Brain pericyte (primary cell): Measurements from ENCODE around the gene POLR3F.
"Not testable (repeated sequence)": the region's sequence is repeated elsewhere in the genome, so short reads cannot be mapped to it uniquely, and the experiment has no call there.

Source experiments
- DNase-seq: peaks from one replicate; pipeline ENCODE4 v3.0.0-alpha.2; 2012; ENCODE audit warnings: low read depth, low spot score

The POLR3F gene, protein sequence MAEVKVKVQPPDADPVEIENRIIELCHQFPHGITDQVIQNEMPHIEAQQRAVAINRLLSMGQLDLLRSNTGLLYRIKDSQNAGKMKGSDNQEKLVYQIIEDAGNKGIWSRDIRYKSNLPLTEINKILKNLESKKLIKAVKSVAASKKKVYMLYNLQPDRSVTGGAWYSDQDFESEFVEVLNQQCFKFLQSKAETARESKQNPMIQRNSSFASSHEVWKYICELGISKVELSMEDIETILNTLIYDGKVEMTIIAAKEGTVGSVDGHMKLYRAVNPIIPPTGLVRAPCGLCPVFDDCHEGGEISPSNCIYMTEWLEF

GRCh38 chr20:18466894-18467730 is at the start of gene POLR3F, which contains the start of gene DZANK1:
TSS of gene POLR3F (plus strand) at chr20:18467390. CDS start at chr20:18467507, 117 bp downstream.
TSS of gene DZANK1 (minus strand) at chr20:18467030. CDS start at chr20:18465358, 1,672 bp downstream.
- DNase-seq = peak; percentile 89

DNA sequence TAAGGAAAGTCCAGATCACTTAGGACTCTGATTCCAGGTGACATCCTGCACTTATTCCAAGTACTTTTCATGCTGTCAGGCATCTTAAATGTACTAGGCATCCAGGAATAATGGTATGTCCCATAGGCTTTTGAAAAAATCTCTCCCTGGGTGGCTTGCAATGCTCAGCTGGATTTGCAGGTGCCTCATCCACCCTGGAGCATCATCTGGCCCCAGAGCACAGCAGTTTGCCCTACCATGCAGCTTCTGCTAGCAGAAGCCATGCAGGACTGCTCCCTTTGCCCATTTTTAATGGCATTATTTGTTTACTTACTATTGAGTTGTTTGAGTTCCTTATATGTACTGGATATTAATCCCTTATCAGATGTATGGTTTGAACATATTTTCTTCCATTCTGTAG is 45.6 kb upstream of the POLR3F start:
- DNase-seq = no peak

DNA sequence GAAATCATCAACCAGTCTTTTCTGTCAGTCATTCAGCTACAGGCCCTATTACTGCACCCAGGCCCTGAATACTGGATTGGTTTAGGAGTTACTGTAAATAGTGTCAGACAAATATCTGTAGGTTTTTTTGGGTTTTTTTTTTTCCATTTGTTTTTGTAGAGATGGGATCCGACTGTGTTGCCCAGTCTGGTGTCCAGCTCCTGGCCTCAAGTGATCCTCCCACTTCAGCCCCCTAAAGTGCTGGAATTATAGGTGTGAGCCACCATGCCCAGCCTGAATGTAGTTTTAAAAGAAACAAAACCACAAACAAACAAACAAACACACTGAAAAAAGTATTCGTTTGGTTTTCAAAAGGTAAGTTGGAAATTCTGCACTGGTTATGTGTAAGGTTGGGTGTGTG is 40.0 kb upstream of the POLR3F start:
- DNase-seq = no peak

DNA sequence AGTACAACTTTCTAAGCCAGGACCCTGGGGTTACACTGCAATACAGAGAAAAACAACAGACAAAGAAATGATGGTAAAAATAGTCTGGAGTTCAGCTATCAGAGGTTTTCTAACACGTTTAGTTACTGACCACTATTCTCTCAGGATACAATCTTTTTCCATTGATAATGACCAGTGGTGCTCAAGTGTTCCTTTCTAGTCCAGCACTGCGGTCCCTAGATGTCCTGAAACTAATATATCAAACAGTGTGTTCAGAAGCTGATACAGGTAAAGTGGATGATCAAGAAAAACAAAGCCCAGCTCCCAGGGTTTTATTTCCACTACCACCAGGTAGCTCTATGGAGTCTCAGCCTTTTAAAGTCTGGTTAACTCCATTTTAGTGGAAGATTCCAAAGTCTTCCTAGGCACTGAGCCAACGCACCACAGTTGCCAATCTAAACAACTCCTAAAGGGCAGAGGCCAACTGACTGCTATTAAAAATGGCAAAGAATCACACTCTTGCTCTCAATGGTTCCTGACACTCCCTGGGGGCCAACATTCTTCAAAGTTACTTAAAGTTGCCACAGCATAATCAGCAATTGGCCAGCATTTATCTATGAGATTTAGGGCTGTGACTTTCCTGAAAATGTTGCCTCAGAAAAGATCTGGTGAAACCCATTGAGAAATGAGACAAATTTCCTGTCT is 38.6 kb upstream of the POLR3F start:
- peak; percentile 24 for DNase-seq

- DNase-seq = no peak
These were observed 36.9 kb upstream of the POLR3F start for GRCh38 chr20:18430172-18430826.

DNA sequence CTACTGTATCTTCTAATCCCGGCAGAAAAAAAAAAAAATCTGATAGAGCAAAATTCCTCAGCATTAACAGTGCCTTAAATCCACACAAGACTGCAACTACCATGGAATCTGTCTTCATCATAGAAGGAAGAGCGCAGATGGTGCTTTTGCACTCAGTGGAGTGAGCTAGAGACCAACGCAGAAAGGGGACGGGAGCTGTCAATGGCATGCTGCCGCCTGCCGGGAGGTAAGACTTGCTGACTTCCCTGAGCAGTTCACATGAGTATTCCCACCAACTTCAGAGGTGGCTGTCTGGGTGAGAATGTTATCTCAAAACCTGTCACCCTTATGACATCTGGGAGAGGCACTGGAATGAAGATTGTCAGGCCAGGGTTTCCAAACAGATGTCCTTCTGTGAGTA is 36.0 kb upstream of the POLR3F start:
- DNase-seq = no peak

GRCh38 chr20:18436847-18437246 is 30.3 kb upstream of the POLR3F start:
- DNase-seq = no peak

DNA sequence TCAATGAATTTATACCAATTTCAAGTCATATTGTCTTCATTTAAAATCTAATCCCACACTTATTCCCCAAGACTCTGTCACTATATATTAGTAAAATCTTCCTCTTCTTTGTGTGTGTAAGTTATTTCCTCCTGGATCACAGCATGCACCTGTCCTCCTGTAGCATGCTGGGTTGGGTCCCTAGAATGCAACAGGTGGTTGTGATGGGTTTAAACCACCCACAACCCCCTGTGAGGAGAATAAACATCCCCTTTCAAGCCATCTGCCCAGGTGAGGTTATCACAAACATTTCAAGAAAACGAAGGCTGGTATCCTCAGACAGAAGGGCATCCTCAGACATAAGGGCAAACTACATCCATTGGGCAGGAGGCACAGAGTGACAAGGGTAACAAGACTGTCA is 26.8 kb upstream of the POLR3F start:
- no peak for DNase-seq

DNA sequence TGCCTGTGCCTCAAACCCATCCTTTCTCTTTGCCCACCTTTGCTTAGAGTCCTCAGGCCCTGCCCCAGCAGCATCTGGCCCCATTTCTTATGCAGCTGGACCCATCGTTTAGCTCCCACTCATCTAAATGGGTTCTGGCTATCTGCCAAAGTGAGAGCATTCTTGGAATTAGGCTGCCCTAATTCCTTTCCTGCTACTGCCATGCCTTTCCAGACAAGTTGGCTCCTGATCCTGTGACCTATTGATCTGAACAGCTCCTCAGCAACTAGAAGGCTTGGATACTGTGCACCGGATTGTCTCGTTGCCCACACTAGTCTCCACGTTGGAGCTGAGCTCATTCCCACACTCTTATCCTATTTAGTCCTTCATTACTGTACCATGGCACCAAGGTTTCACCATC is 23.3 kb upstream of the POLR3F start:
- no peak for DNase-seq

- no peak for DNase-seq
These were observed 10.6 kb upstream of the POLR3F start for GRCh38 chr20:18456600-18456999.

DNA sequence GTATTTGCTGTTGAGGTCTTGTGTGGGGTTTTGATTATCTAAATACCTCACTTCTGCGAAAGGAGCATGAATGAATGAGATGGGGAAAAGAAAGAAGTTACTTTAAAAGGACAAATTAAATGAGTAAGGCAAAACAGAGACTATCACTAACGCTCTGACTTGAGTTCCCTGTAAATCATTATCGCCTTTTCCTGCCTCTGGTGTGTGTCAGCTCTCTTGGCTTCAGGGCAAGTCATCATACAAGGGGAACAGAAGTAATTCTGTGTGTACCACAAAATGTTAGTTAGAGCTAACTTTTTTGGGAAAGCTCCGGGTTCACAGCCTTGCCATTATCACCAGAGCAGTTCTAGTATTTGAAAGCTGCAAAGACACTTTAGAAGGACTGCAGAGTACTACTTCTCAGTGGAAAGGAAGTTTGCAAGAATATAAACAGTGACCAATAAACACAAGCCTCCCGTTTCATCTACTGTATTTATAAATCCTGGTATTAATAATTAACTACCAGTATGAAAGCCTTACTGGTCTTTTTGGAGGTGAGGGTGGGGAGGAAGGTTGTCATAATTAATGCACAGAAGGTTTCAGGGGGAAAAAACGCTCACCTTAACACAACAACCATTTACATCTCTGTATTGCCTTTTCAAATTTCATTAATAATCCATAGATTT is 1.5 kb upstream of the POLR3F start:
- DNase-seq = no peak

GRCh38 chr20:18466574-18466893 is 656 bp upstream of the POLR3F start:
- no peak for DNase-seq

GRCh38 chr20:18477218-18477617 is 10.0 kb downstream of the POLR3F start:
- DNase-seq = no peak

DNA sequence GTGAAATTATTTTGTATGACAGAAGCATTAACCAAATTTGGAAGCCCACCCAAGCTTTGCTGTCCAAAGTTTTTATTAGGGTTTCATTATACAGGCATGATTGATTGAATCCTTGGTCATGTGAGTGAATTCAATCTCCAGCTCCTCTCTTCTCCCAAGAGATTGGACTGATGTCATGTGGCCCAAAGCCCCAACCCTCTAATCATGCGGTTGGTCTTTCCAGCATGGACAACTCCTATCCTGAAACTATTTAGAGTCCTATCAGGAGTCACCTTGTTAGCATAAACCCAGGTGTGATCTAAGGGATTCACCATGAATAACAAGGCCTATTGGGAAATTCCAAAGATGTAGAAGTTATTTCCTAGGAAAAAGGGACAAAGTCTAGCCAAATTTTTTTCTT is 10.6 kb downstream of the POLR3F start:
- no peak for DNase-seq

GRCh38 chr20:18481596-18481995 is 14.4 kb downstream of the POLR3F start:
- no peak for DNase-seq

- no peak for DNase-seq
These were observed 21.1 kb downstream of the POLR3F start for GRCh38 chr20:18488301-18488700.

GRCh38 chr20:18496042-18496441 is 28.9 kb downstream of the POLR3F start:
- DNase-seq = no peak

GRCh38 chr20:18496740-18497592 is 29.8 kb downstream of the POLR3F start, which contains the start of gene RBBP9:
TSS of gene RBBP9 (minus strand) at chr20:18497225. CDS start at chr20:18497167, 58 bp downstream.
- DNase-seq = peak; percentile 18

DNA sequence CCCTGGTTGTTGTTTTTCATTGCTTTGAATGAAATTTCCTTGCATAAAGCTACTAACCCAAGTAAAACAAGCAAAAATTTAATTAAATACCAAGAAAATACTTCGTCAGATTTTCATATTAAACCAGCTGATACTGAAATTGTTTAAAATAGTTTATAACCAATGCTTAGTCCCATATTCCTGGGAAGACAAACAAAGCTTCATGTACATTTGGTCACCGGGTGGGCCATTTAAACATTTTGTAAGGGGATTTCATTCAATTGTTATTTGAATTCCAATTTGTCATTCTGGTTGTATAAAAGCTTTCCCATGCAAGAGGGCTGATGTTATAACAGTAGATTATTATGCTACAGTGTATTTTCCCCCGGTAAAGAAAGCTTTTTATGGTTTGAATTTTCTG is 30.4 kb downstream of the POLR3F start:
- DNase-seq = no peak

DNA sequence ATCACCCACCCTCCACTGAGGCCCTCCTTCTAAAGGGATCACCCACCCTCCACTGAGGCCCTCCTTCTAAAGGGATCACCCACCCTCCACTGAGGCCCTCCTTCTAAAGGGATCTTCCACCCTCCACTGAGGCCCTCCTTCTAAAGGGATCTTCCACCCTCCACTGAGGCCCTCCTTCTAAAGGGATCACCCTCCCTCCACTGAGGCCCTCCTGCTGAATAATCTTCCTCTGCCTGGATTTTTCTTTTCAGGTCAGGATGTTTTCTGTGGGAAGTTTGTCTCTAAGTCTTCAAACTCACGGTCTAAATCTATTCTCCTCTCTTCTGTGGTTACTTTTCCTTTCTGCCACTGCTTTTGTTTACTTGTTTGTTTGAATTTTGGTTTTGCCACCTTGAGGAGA is 34.5 kb downstream of the POLR3F start:
- not testable (repeated sequence) for DNase-seq
